GM04503 (cell line): ENCODE measurements around the gene PUM2.

Experiments
- DNase-seq: peaks from one replicate; pipeline ENCODE4 v3.0.0-alpha.2; 2012; ENCODE audit warnings: low read depth

The PUM2 gene

DNA sequence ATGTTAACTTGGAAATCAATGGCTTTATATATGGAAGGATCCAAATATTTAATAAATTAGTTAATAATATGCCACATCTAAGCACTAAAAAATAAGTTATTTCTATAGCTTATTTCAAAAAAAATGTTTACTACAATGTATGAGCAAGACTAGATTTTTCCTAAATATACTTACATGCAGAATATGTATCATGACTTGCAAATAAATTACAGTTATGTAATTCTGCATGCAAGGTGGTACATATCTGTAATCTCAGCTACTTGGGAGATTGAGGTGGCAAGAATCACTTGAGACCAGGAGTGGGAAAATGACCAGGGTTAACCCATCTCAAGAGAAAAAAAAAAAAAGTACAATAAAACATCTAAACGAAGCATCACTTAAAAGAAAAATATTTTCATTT is 11.6 kb downstream of the PUM2 start:
- DNase-seq = no peak

DNA sequence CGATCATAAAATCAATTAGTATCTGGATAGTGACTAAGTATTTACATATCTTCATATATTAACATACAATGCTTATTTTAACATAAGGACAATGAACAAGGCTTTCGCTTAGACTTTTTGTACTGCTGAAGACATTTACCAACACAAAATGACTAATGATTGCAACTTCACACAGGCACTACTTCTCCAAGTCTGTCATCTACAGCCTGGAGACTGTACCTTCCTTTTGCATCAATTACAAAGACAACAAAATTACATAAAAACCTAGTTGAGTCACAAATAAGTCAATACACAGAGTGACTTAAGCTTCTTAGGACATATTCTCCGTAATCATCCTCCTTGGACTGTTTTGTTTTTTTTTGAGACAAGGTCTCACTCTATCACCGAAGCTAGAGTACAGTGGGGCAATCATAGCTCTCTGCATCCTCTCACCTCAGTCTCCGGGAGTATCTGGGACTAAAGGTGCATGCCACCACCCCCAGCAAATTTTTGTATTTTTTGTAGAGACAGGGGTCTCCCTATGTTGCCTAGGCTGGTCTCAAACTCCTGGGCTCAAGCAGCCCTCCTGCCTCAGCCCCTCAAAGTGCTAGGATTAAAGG is 15.9 kb downstream of the PUM2 start:
- no peak for DNase-seq

DNA sequence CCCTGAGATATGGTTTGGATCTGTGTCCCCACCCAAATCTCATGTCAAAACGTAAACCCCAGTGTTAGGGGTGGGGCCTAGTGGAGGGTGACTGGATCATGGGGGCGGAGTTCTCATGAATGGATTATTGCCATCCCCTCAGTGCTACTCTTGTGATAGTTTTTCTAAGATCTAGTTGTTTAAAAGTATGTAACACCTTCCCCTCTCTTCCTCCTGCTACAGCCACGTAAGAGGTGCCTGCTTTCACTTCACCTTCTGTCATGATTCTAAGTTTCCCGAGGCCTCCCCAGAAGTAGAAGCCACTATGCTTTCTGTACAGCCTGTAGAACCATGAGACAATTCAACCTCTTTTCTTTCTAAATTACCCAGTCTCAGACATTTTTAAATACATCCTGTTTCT is 16.9 kb downstream of the PUM2 start:
- no peak for DNase-seq

DNA sequence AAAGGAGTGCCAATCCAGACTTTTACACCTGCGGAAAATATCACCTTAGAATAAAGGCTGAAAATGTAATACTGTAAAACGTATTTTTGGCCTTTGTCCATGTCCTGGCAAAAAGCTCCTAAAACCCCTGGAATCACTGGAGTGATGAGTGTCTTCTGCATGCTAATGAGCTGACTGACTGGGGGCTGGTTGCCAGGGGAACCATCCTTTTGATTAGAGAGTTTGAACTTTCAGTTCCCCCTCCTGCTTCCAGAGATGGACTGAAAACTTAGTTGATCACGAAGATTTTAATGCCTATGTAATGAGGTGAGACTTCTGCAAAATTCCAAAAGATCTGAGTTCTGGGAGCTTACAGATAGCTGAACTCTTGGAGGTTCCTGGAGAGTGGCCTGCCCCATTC is 20.5 kb downstream of the PUM2 start:
- DNase-seq = no peak

DNA sequence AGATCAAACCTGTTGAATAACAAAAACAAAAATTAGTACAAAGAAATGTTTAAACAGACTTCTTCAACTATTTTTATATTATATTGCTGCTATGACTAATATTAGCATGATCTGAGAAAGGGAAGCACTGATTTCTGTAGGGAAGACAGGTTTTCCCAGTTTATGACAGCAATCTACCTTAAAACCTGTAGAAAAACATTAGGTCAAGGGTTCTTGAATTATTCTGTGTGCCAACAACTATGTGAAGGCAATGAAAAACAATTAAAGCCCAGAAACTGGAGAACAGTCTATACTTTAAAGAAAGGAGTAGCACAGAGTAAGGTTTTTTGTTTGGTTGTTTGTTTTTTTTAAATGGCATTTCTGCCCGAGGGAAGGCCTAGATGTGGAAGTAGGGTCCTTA is 23.3 kb downstream of the PUM2 start:
- no peak for DNase-seq

DNA sequence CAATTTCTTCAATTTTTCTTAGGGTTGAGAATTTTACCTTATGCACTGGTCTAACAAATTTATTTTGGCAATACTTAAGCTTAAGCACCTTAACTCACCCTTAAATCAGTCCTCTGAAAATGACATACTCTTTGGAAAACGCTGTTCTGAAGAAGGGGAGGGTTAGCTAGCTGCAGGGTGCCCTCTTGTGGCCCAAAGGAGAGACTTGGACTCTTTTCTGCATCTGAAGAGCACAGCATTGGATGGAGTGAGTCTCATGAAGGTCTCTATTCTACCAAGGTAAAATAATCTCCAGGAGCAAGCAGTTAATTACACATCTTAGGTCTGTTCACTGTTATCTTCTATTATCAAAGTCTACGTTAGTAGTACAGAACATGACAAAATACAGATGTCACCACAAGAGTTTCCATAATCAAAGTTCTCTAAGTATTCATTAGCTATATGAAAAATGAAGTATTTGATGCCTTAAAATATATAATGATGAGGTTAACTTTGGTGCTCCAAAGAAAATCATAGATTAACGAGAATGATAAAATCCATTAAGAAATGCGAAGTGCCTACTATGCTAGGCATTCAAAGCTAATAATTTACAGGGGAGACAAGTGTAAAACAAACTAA is 24.4 kb downstream of the PUM2 start:
- DNase-seq = no peak

DNA sequence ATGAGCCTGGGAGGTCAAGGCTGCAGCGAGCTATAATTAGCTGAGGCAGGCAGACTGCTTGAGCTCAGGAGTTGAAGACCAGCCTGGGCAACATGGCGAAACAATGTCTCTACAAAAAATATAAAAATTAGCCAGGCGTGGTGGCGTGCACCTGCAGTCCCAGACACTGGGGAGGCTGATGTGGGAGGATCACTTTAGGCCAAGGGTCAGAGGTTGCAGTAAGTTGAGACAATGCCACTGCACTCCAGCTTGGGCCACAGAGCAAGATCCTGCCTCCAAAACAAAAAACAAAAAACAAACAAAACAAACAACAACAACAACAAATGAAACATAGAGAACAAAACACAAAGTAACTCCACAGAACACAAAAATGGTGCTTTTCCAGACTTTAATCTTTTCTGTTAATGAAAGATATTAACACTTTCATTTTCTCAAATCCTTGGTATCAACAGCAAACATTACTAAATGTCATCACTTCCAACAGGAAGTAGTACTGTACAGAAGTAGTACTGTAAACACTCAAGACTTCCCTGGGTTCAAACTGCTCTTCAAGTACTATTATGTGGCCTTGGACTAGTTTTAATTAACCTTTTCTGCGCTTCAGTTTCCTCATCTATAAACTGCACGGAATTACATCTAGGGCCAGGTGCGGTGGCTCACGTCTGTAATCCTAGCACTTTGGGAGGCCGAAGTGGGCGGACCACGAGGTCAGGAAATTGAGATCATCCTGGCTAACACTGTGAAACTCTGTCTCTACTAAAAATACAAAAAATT is 27.9 kb downstream of the PUM2 start:
- no peak for DNase-seq

DNA sequence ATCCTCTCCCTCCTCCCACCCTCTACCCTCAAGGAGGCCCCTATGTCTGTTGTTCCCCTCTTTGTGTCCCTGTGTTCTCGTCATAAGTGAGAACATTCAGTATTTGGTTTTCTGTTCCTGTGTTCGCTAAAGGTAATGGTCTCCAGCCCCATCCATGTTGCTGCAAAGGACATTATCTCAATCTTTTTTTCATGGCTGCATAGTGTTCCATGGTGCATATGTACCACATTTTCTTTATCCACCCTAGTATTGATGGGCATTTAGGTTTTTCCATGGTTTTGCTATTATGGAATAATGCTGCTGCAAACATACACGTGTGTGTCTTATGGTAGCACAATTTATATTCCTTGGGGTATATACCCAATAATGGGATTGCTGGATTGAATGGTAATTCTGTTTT is 33.0 kb downstream of the PUM2 start:
- no peak for DNase-seq

DNA sequence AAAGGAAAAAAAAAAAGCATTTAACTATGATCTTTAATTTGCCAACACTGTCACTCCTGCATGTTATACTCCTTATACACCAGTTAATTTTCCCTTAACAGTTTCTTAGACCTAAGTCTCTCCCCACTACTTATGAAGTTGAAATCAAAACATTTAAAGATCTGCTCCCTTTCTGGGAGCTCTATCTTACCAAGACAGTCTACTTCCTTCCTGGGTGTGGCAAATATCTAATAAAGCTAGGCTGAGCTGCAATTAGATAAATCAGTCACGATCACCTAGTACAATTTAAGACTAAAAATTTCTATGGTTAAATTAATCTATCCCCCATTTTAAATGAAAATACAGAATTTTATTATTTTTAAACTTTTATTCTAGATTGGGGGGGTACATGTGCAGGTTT is 33.4 kb downstream of the PUM2 start:
- DNase-seq = no peak

DNA sequence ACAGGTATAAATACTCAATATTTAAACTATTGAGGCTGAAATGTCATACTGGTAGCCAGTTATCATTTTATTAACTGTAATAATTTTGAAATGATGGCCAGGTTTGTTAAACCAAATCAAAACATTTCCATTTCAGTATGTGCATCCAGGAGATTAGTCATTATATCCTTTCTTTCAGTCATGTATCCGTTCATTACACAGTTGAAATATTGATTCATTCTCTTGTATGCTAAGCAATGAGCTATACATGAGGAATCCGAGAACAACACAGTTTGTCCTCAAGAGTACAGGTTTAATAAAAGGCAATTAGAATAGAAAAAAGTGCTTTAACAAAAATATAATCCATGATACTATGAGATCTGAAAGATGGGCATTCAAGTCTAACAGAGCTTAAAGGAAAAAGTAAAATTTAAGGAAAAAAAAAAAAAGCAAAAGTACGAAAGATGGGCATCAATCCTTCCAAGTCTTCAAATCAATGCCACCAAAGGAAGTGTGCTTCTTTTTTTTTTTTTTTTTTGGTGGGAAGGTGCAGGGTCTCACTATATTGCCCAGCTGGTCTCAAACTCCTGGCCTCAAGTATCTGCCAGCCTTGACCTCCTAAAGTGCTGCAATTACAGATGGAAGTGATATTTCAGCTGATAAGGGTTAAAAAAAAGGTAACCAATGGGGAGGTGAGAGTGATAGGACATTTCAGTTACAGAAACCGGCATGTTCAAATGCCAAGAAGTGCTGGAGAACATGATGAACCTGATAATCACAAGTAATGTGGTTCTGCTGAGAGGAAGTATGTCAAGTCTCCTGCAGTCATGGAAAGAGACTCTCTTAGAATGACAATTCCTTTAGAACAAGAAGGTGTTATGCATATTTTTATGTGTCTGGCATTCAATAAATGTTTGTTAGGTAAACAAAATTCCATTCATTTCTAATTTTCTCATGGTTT is 35.8 kb downstream of the PUM2 start:
- DNase-seq = no peak

DNA sequence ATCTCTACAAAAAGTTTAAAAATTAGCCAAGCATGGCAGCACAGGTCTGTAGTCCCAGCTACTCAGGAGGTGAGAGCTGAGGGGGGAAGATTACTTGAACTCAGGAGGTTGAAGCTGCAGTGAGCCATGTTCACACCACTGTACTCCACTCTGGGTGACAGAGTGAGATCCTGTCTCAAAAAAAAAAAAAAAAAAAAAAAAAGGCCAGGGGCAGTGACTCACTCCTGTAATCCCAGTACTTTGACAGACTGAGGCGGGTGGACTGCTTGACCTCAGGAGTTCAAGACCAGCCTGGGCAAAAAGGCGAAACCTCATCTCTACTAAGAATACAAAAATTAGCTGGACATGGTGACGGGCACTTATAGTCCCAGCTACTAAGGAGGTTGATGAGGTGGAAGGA is 37.0 kb downstream of the PUM2 start:
- no peak for DNase-seq

DNA sequence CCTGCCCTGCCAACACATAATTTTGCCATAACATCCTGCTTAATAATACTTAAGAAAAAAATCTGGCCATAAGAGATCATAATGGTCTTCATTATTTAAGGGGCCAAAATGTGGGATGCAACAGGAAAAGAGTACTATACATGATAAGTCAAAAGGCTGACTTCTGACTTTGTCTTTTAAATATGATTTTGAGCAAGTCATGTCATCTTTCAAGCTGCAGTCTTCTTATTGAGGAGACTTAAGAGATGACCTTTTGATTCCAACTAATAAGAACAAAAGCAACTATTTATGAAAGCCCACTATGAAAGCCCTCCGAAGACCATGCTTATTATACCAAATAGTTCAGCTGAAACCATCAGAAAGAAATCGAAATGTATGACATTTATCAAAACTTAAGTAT is 41.6 kb downstream of the PUM2 start:
- DNase-seq = no peak

DNA sequence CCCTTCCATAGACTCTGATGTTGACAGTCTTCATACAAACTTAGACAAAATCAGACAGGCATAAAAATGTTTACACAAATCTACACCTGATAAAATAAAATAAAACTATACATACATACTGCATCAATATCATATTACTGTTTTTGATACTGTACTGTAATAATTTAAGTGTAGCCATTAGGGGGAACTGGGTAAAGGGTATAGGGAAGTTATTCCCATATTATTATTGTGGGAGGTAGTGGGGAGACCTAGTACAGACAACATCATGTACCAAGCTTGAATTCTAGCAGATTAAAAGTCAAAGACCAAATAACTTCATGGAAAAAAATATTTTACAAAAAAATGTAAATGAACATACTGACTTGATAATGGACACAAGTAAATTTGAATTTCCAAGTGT is 43.3 kb downstream of the PUM2 start:
- DNase-seq = no peak

DNA sequence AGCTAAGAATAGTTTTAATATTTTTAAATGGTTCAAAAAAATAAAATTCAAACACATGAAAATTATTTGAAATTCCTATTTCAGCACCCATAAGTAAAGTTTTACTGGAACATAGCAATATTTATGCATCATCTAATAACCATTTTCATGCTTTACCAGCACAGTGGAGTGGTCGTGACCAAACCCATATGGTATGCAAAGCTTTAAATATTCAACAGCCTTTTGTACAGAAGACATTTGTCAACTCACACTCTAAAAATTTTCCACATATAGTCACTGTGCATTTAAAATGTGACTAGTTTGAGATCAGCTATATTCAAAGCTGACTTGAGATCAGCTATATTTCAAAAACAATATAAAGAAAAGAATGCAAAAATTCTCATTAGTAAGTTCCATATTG is 46.2 kb downstream of the PUM2 start:
- no peak for DNase-seq

DNA sequence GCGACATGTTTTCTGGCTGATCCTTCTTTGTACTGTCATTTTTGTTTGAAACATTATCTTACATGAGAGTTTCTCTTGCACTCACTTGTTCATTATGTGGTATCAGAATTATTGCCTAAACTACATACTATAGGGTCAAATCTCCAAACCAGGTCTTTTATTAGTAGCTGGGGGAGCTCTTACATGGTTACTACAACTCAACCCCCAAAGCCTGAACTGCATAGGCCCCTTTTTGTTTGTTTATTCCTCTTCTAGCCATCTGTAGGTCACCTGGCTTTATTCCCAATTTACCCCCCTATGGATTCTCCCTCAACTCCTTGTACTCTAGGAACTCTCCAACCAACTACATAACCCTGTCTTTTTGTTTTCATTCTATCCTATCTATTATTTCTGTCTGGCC is 46.7 kb downstream of the PUM2 start:
- DNase-seq = no peak

DNA sequence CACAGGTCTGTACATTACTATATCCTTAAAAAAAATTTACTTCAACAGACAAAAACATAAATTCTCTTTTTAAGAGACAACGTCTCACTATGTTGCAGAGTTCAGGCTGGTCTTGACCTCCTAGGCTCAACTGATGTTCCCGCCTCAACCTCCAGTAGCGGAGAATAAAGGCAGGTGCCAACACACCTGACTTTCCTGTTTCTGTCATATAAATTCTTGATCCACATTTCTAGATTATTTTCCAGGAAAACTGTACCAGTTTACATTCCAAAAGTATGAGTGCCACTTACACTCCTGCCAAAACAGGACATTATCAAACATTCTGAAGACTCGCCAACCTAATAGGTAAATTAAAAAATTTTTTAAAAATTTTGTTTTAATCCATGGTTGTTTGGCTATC is 48.6 kb downstream of the PUM2 start:
- no peak for DNase-seq

DNA sequence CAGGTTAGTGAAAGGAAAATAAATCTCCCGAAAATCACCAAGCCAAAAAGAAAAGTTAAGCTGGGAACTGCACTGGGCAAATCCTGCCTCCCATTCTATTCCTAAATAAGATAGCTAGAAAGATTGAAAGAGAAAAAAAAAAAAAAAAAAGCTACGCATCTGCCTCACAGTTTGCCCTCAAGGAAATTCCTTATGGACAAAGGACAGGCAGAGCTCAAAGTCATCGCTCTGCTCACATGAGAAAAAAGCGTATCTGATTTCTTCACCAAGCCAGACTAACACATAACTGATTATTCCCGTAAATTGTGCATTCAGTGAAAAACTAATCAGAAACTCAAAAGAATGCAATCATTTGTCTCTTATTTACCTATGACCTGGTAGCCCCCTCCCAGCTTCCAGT is 50.0 kb downstream of the PUM2 start:
- no peak for DNase-seq

DNA sequence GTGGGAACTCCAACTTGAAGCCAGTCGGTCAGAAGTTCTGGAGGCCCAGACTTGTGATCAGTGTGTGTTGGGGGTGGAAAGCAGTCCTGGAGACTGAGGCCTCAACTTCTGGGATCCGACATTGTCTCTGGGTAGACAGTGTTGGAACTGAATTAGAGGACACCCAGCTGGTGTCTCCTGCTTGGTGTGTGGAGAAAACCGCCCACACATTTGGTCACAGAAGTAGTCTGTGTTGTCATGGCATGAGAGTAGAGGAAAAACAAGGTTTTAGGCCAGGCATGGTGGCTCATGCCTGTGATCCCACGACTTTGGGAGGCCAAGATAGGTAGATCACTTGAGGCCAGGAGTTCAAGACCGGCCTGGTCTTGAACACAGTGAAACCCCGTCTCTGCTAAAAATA is 51.5 kb downstream of the PUM2 start:
- DNase-seq = no peak

DNA sequence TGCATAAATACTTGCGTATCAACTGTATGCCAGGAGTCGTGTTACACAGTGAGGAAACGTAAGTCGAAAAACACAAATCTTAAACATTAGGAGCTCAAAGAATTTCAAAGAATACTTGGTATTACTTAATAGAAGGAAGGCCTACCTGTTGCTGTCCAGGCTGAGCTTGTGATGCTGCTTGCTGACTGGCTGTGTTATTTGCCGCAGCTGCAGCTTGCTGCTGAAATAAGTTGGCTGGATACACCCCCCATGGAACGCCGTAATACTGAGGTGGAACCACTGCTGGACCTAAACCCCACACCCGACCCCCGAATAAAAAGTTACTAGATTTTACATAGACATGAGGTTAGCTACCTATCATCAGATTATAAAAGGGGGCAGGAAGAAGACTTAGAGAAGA is 56.4 kb downstream of the PUM2 start:
- DNase-seq = no peak

DNA sequence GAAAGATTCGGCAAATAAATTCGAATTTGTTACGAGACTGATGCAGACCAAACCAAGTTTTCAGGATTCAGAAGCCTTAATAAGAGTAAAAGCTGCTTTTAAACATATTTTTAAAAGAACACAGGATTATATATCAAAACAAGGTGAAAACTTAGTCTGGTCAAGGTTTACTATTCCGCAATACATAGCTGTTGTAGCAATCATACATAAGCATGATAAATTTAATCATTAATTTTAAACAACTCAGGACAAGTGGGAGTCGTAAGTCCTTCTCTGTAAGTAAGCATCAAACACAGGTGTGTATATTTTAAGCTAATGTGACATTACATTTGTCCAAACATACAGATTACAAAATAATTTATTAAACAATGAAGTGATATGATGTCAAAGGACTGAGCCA is 57.7 kb downstream of the PUM2 start:
- DNase-seq = no peak

DNA sequence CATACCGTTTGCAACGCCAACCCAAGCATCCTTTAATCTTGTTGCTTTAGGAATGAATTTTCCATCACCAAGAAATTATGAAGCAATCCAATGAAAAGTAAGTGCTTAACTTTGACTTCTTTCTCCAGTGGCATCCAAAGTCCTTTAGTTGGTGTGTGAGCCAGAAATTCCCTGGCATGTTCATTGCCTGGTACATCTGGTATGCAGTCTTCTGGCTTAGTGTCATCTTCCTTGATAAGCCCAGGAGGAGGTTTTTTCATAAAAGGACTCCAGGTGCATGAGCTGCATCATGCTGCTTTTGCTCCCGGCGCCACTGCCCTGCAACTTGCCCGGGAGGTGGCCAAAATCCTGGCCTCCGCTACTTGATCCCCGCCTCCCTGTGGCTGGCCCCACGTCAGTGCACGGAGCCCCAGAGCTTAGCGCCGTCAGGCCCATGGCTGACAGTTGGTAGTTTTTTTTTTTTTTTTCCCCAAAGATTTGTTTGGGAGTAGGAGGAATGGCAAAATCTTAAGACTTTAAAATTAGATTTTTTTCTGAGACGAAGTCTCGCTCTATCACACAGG is 58.7 kb downstream of the PUM2 start:
- no peak for DNase-seq

DNA sequence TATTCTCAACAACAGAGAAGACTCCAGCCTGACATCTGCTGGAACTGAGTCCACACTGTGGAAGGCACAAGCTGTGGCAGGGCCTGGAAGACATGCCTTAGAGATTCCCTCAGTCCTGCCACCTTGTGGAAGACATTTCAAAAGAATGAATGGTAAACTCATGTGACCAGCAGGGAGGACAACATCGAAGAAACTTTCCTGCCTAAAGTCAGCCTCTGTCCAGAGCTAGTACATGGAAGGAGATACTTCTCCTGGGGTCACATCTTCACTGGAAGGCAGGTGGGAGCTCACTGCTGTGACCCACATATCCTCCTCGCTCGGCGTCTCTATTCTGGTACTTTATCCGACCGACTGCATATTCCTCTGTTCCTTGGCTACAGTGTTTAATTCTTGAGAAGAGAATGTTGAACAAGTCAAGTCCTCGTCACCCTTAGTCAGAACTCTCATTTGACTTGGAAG is 59.5 kb downstream of the PUM2 start:
- peak; percentile 59 for DNase-seq
